ENCODE measurements around the gene ENTPD6. TPM values are rescaled to one million over a fixed set of nuclear protein-coding genes. Genes with fewer than 3 reads are reported as not detected.

ENTPD6 gene
- total RNA-seq, 1 experiment from 2014 or later: 51.2 TPM

DNA sequence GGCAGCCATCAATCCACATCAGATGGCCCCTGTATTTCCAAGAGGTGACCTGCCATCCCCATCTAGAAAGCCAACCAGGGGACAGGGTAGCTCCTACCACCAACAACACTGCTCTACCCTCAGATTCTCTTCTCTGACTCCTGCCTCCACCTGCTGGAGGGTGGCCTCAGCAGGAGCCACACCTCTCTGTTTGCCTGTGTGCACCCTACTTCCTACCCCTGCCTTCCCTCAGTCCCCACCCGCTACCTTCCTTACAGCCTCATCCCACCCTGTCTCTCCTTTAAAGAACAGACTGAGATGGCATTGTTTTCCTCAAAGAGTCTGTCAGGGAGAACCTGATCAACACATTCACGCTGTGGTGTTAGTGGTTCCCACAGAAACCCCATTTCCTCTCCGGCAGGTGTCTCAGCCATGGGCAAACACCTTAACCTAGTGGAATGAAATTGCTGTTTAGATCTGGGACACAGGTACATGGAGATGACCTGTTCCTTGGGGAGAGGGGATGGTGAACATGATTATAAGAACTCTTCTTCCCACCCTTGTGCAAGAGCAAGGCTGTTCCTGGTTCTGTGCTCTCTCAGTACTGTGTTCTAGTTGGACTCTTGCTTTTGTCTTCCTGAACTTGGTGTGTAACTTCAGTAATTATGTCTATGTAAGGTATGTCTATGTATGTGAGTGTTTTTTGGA is 1.8 kb downstream of the ENTPD6 start:
- Histone ChIP-seq H3K36me3 (replicated peaks; ENCODE audit: control insufficient read depth, insufficient read depth, low read length) (no peaks in the 10 kb centered on the region), H3K4me3 (ENCODE audit: insufficient read depth, low read depth, low read length) (no peak overlapping the region), H3K27me3 (ENCODE audit: control insufficient read depth, insufficient read depth, low read length) (peaks cover 5% of the 10 kb centered on the region)
- no peak for DNase-seq

DNA sequence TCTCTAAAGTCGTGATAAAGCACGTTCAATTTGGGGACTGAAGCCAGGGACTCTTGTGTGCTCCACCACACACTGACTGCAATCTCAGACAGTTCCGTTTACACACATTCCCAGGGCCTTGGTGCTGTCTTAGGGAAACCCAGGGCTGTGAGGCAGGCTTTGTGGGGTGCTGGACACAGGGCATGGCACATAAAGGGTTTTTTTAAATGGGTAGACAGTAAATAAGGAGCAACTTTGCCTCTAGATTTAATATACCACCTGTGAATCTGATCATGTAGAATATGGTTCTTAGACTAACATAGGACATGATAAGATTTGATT is 2.3 kb downstream of the ENTPD6 start:
- peaks cover 5% of the 10 kb centered on the region for H3K27me3 ChIP-seq (ENCODE audit: control insufficient read depth, insufficient read depth, low read length)
- H3K36me3 ChIP-seq (replicated peaks; ENCODE audit: control insufficient read depth, insufficient read depth, low read length): no peaks in the 10 kb centered on the region
- no peak overlapping the region for H3K4me3 ChIP-seq (ENCODE audit: insufficient read depth, low read depth, low read length)
- no peak for DNase-seq

DNA sequence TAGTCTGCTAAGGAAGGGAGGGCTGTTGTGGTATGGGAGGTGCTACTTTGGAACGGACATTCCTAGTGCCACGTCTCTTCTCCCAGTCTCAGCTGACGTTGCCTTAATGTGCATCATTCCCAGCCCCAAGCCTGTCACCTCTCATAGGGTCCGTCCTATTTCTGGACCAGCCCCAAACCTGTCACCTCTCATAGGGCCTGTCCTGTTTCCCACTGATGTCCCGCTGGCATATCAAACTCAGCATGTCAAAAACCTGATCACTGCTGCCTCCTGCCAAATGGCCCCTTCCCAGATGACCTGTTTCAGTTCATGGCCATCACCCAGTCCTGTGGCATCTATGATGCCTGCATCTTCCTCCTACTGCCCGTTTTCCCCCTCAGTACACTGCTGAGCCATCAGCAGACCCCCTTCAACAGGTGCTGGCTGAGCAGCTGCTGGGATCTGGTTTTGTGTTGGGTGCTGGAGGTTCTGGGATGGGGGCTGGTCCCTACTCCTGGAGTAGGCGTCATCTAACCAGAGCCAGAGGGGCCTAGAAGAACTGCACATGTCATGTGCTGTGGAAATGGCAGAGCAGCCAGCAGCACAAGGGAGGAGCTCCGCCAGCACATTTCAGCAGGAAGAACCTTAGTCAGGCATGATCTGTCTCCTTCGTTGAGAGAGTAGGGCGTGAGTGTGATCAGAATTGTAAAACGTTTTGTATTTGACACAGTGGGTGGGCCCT is 3.3 kb downstream of the ENTPD6 start:
- Histone ChIP-seq H3K27me3 (ENCODE audit: control insufficient read depth, insufficient read depth, low read length) (peaks cover 5% of the 10 kb centered on the region), H3K4me3 (ENCODE audit: insufficient read depth, low read depth, low read length) (no peak overlapping the region), H3K36me3 (replicated peaks; ENCODE audit: control insufficient read depth, insufficient read depth, low read length) (no peaks in the 10 kb centered on the region)
- no peak for DNase-seq

DNA sequence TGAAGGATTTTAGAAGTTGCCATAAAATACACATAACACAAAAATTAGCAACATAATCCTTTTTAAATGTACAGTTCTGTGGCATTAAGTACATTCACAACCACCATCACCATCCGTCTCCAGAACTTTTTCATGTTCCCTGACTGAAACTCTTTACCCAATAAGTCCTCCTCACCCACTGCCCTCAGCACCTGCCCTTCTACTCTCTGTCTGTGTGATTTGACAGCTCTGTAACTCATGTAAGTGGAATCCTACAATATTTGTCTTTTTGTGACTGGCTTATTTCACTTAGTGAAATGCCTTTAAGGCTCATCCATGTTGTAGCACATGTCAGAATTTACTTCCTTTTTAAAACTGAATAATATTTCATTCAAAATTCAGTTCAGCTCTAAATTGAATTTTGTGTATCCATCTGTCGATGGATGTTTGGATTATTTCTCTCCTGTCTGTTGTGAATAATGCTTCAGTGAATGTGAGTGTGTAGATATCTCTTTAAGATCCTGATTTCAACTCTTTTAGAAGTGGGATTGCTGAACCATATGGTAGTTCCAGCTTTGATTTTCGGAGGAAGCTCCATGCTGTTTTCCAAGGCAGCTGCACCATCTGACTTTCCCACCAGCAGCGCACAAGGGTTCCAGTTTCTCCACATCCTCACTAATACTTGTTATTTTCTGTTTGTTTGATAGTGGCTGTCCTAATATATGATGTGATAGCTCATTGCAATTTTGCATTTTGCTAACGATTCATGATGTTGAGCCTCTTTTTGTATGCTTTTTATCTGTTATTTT is 4.2 kb downstream of the ENTPD6 start:
- DNase-seq: no peak
- Histone ChIP-seq H3K4me3 (ENCODE audit: insufficient read depth, low read depth, low read length) (no peak overlapping the region), H3K36me3 (replicated peaks; ENCODE audit: control insufficient read depth, insufficient read depth, low read length) (no peaks in the 10 kb centered on the region), H3K27me3 (ENCODE audit: control insufficient read depth, insufficient read depth, low read length) (peaks cover 5% of the 10 kb centered on the region)

DNA sequence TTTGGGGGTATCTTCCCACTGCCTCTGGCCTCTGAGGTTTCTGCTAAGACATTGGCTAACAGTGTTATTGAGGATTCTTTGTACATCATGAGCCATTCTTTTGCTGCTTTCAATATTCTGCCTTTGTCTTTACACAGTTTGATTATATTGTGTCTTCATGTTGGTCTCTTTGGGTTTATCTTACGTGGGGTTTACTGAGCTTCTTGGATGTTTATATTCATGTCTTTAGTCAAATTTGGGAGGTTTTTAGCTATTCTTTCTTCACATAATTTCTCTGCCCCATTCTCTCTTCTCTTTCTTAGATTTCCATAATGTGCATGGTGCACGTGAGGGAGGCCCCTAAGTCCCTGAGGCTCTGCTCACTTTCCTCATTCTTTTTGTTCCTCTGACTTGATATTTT is 7.6 kb downstream of the ENTPD6 start:
- H3K27me3 ChIP-seq (ENCODE audit: control insufficient read depth, insufficient read depth, low read length): no peaks in the 10 kb centered on the region
- no peaks in the 10 kb centered on the region for H3K36me3 ChIP-seq (replicated peaks; ENCODE audit: control insufficient read depth, insufficient read depth, low read length)
- H3K4me3 ChIP-seq (ENCODE audit: insufficient read depth, low read depth, low read length): no peak overlapping the region
- DNase-seq: no peak

DNA sequence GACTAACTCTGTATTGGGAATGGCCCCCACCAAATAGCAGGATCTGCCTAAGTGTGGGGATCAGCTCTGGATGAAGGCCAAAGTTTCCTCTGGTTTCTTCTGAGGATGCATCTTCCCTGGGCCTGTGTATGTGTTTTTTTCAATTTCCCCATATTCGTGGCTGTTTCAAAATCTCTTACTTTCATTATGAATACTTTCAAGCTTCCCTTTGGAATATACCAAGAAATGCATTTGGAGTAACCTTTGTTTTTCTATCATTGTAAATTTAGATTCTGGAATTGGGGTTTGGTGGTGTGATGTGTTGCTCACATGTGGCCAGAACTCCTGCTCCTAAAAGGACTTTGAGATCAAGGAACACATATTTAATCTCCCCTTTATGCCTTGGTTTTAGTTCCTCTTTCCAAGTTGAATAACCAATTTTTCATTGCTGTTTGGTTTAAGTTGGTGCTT is 8.4 kb downstream of the ENTPD6 start:
- DNase-seq: no peak
- no peaks in the 10 kb centered on the region for H3K27me3 ChIP-seq (ENCODE audit: control insufficient read depth, insufficient read depth, low read length)
- H3K4me3 ChIP-seq (ENCODE audit: insufficient read depth, low read depth, low read length): no peak overlapping the region
- H3K36me3 ChIP-seq (replicated peaks; ENCODE audit: control insufficient read depth, insufficient read depth, low read length): no peaks in the 10 kb centered on the region

DNA sequence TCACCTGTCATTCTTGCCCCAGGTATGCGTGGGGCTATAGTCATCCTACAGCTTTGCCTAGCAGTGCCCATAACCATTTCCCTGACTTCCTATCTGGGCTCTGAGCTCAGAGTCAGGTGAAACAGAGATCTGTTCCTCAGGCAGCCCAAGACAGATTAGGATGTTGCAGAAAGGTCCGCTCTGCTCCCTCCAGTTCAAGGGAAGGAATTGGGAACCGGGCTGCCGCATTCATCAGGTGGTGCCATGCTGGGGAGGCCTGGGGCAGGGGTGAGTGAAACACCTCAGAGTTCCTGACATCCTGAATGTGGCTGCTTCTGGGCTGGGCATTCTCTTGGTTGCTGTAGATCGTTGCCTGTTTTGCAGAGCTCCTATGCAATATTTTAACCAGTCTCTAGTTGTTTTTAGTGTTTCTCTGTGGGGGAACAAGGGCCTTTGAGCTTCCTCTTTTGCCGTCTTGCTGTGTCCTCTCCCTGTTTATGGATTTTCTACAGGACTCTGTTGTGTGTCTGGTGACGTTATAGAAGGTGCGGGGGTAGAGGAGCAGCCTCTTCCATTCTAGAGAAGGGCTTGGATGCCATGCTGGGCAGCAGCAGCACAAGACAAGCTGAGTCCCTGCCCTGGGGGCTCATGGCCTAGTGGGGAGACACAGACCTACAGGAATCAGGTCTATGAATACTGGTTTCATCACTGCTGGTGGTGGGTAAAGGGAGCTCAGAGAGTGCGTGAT is 9.2 kb downstream of the ENTPD6 start:
- no peaks in the 10 kb centered on the region for H3K36me3 ChIP-seq (replicated peaks; ENCODE audit: control insufficient read depth, insufficient read depth, low read length)
- no peak overlapping the region for H3K4me3 ChIP-seq (ENCODE audit: insufficient read depth, low read depth, low read length)
- peak; percentile 42 for DNase-seq
- H3K27me3 ChIP-seq (ENCODE audit: control insufficient read depth, insufficient read depth, low read length): no peaks in the 10 kb centered on the region

DNA sequence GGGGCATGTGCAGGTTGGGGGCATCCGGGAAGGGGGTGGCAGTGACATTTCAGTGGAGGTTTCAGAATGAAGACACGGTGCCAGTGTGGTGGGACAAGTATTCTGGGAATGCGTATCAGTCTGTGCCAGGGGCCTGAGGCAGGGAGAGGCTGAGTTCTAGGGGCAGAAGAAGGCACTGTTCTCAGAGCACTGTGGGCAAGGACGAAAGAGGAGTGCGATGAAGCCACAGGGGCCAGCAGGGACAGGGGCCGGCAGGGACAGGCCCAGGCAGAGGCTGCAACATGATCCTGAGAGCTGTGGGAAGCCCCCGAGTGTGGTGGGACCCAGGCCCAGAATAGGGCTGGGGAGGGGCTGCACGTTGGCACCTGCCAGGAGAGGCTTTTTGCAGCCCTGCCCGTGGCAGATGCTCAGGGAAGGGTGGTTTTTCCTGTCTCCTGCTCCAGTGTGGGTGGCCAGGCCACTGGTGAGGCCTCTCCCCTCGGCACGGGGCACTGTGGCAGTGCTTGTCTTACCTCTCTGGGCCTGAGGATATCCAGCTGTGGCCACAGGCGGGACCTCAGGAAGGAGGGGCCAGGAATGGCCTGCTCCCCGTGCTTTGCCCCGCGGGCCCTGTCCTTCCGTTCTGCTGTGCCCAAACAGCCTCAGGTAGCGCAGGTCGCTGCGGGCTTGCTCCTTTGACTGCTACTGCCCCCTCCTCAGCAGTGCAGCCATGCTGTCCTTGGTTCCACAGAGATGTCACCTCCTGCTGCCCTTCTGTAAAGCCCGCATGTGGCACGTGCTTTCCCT is 10.0 kb downstream of the ENTPD6 start:
- no peak overlapping the region for H3K4me3 ChIP-seq (ENCODE audit: insufficient read depth, low read depth, low read length)

DNA sequence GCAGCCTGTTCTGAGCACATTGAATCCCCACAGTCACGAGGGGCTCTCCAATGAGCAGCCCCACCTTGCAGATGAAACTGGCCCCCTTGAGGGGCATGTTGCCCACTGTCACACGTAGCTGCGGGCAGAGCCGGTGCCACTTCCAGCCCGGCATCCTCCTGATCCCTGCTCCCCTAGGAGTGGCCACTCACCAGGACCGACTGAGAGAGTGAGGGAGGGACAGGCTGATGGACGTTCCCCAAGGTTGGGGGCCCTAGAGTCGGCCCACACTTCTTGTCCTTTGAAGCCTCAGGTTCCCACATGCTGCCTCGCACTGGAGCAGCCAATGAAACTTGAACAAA is 10.5 kb downstream of the ENTPD6 start:
- Histone ChIP-seq H3K4me3 (ENCODE audit: insufficient read depth, low read depth, low read length) (no peak overlapping the region), H3K27me3 (ENCODE audit: control insufficient read depth, insufficient read depth, low read length) (no peaks in the 10 kb centered on the region), H3K36me3 (replicated peaks; ENCODE audit: control insufficient read depth, insufficient read depth, low read length) (no peaks in the 10 kb centered on the region)
- no peak for DNase-seq

More for the DNA sequence above, 10.0 kb downstream of the ENTPD6 start:
- DNase-seq: peak; percentile 70
- Histone ChIP-seq H3K27me3 (ENCODE audit: control insufficient read depth, insufficient read depth, low read length) (no peaks in the 10 kb centered on the region), H3K36me3 (replicated peaks; ENCODE audit: control insufficient read depth, insufficient read depth, low read length) (no peaks in the 10 kb centered on the region)

DNA sequence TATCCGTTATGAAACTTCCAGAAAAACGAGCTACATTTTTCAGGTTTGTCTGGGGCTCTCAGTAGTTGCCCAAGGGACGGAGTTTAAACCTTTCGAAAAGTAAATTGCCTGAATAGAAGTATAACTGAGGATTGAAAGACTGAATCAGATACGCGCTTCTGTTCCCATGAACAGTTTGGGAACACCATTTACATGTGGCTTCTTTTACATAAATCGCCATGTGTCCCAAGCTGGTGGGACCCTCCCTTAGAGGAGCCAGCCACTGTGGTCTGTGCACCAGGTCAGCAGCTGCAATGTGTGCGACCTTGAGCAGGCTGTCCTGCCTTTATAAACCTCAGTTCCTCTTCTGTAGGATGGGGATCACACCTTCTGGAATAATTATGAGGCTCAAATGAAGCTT is 11.0 kb downstream of the ENTPD6 start:
- H3K4me3 ChIP-seq (ENCODE audit: insufficient read depth, low read depth, low read length): no peak overlapping the region
- no peaks in the 10 kb centered on the region for H3K27me3 ChIP-seq (ENCODE audit: control insufficient read depth, insufficient read depth, low read length)
- DNase-seq: no peak
- no peaks in the 10 kb centered on the region; the same call in 1 of the 2 replicates for H3K36me3 ChIP-seq (replicated peaks; ENCODE audit: control insufficient read depth, insufficient read depth, low read length)

DNA sequence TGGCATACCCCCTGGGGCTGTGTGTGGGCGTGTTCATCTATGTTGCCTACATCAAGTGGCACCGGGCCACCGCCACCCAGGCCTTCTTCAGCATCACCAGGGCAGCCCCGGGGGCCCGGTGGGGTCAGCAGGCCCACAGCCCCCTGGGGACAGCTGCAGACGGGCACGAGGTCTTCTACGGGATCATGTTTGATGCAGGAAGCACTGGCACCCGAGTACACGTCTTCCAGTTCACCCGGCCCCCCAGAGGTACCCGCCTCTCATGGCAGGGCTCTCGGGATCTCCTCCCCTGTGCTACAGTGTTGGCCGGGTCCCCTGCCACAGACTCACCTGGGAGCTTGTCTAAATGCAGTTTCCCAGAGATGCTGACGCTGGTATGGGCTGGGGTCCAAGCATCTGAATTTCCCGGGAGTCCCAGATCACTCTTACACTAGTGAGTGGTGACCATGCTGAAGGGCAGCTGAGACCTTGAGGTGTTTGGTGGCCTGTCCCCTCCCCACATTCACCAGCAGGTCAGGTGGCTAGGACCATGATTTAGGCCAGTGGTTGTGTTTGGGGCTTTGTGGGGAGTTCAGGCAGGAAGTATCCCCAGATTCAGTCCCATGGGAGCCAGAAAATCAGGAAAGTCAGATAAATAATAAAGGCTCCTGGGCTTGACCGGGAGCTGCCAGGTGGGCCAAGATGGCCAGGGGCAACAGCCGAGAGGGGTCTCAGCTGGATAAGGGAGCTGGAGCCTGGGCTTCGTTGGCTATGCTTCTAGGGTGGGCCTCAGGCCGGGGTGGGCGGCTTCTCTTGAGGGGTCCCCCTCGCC is 11.8 kb downstream of the ENTPD6 start:
- Histone ChIP-seq H3K36me3 (replicated peaks; ENCODE audit: control insufficient read depth, insufficient read depth, low read length) (no peaks in the 10 kb centered on the region; the same call in 1 of the 2 replicates), H3K4me3 (ENCODE audit: insufficient read depth, low read depth, low read length) (no peak overlapping the region), H3K27me3 (ENCODE audit: control insufficient read depth, insufficient read depth, low read length) (no peaks in the 10 kb centered on the region)
- DNase-seq: no peak

DNA sequence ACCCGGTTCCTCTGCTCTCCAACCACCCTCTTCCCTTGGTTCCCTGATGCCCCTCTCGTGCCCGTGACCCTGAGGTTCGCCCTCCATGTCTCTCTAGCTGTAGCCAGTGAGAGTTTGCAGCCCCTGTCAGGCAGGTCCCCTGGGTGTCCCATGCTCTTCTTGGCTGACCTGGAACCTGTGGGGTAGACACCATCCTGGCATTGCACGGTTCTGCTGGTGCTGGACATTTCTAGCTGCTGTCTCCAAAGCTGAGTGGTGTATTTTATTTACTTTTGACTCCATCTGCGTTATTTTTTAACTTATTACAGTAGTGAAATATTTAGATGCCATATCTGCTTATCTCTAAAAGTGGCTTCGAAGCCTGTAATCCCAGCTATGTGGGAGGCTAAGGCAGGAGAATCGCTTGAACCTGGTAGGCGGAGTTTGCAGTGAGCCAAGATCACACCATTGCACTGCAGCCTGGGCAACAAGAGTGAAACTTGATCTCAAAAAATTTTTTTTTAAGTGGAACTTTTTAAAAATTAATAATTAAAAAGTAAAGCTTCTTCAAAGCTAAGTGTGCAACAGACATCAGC is 12.5 kb downstream of the ENTPD6 start:
- DNase-seq: no peak

DNA sequence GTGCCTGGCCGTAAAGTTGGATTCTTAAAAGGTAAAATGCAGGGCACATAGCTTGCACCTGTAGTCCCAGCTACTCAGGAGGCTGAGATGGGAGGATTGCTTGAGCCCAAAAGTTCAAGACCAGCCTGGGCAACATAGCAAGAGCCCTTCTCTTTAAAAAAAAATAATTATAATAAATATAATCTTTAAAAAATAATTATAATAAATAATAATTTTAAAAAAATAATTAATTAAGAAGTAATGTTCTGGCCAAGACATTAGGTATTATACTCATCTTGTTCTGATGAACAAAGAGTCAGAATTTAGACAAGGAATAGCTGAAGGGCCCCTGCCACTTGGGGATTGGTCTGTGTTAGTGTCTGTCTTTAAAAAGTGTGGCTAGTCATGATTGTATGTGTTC is 13.9 kb downstream of the ENTPD6 start:
- H3K36me3 ChIP-seq (replicated peaks; ENCODE audit: control insufficient read depth, insufficient read depth, low read length): no peaks in the 10 kb centered on the region; the same call in none of the 2 replicates
- DNase-seq: no peak
- H3K27me3 ChIP-seq (ENCODE audit: control insufficient read depth, insufficient read depth, low read length): no peaks in the 10 kb centered on the region
- no peak overlapping the region for H3K4me3 ChIP-seq (ENCODE audit: insufficient read depth, low read depth, low read length)

More for the DNA sequence above, 12.5 kb downstream of the ENTPD6 start:
- Histone ChIP-seq H3K4me3 (ENCODE audit: insufficient read depth, low read depth, low read length) (no peak overlapping the region), H3K36me3 (replicated peaks; ENCODE audit: control insufficient read depth, insufficient read depth, low read length) (no peaks in the 10 kb centered on the region; the same call in none of the 2 replicates), H3K27me3 (ENCODE audit: control insufficient read depth, insufficient read depth, low read length) (no peaks in the 10 kb centered on the region)
